ENCODE results near the gene MSH3.

Gene MSH3

DNA sequence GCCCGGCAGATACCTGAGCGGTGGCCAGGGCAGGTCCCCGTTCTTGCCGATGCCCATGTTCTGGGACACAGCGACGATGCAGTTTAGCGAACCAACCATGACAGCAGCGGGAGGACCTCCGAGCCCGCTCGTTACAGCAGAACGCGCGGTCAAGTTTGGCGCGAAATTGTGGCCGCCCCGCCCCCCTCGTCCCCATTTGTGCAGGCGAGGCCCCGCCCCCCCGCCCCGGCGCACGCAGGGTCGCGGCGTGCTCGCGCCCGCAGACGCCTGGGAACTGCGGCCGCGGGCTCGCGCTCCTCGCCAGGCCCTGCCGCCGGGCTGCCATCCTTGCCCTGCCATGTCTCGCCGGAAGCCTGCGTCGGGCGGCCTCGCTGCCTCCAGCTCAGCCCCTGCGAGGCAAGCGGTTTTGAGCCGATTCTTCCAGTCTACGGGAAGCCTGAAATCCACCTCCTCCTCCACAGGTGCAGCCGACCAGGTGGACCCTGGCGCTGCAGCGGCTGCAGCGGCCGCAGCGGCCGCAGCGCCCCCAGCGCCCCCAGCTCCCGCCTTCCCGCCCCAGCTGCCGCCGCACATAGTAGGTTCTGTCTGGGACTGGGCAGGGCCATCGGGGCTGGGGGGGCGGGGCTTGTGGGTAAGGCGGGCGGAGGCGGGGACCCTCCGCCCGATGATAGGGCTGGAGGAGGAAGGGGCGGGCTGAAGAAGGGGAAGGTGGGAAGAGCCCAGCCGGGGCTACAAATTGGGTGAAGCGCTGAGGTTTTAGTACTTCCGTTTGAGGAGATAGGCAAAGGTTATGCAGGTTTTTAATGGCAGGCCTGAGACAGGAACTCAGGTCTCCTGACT lies at the start of gene MSH3, which contains the start of gene DHFR:
TSS of gene MSH3 (plus strand) at position 262 of the 840 bp plus-strand sequence. CDS start at position 338, 76 bp downstream.
TSS of gene DHFR (minus strand) at position 593 of the 840 bp plus-strand sequence. CDS start at position 99, 494 bp downstream.
- peak; percentile 92 for FAIRE-seq

DNA sequence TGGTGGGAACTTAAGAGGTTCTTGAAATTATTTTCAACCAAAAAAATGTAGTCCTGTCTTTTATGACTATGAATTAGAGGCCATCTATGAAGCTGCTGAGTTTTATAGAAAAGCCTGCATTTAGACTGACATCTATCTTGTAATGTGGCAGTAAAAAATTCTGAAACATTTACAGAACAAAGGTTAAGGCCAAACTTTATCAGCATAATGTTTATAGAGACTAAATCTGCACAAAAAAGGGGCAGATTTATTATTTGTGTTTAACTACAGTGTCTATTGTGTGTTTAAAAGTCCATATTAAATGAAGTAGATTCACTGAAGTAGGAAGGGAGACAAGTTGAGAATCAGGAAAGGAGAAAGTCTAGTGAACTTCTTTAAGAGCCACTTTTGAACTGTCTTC lies 47.1 kb upstream of the MSH3 start:
- FAIRE-seq: no peak

DNA sequence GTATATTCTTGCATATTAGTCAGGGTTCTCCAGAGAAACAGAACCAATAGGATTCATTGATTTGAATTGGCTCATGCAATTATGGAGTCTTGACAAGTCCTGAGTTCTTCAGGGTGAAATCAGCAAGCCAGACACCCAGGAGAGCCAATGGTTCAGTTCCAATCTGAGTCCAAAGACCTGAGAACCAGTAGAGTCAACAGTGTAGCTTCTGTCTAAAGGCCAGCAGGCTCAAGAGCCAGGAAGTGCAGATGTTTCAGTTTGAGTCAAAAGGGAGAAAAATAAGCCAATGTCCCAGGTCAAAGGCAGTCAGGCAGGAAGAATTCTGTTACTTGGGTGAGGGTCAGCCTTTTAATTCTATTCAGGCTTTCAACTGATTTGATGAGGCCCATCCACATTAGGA lies 46.6 kb upstream of the MSH3 start:
- no peak for FAIRE-seq

GRCh38 chr5:80608731-80609130 lies 45.7 kb upstream of the MSH3 start:
- FAIRE-seq: no peak

DNA sequence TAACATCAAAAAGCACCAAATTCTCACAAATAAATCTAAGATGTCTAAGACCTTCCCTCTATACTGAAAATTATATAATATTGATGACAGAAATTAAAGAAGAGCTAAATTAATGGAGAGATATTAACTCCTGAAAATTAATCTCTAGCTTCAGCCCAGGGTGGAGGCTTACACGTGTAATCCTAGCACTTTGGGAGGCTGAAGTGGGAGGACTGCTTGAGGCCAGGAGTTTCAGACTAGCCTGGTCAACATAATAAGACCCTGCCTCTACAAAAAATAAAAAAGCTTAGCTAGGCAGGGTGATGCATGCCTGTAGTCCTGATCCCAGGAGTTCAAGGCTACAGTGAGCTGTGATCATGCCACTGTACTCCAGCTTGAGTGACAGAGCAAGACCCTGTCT lies 44.8 kb upstream of the MSH3 start:
- no peak for FAIRE-seq

GRCh38 chr5:80615266-80615914 lies 39.1 kb upstream of the MSH3 start:
- no peak for FAIRE-seq

DNA sequence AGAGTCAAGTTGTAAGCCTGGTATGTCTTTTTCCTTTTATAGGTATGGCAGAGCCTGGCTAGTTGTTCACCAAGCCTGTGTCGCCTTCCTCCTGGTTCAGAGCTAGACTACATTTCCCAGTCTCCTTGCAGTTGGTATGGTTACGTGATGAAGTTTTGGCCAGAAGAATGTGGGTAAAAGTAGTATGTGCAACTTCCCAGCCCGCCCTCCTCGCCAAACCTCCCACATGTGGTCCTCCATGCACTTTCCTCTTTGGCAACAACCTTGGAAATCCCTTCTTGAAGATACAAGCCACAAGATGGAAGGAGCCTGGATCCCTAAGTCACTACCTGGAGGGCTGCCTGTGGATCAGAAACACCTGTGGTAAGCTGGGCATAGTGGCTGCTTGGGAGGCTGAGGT lies 36.0 kb upstream of the MSH3 start:
- FAIRE-seq: no peak

DNA sequence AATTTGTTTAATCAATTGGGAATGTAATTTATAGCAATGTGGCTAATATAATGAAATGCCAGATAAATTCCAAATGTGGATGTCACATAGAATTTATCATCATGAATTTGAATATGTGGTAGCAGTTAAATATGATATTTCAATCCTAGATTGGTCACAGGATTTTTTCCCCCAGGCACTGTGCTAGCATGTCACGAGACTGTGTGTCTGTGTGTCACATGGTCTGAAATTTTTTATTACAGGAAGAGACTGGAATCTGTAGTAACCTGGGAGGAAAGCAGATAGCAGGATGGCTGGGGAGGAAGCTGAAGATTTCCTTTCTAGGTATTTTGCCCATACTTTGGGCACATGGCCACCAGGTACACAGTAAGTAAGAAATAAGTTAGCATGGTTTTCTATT lies 35.4 kb upstream of the MSH3 start:
- FAIRE-seq: no peak

DNA sequence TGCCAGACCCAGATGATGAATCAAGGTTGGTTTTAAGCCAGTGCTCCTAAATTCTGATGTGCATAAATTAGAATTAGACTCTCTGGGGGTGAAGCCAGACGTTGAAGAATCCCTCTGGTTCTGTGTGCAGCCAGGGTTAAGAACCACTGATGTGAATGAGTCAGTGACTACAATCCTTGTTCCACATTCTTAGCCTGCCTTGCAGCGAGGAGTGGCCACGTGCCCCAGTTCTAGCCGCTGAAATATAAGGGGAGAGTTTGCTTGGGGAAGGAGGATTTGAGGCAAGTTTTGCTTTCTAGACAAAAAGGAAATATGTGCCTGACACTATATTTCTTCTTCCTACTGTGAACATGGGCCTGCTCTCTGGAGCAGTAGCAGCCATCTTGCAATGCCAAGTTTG lies 34.2 kb upstream of the MSH3 start:
- FAIRE-seq: no peak

DNA sequence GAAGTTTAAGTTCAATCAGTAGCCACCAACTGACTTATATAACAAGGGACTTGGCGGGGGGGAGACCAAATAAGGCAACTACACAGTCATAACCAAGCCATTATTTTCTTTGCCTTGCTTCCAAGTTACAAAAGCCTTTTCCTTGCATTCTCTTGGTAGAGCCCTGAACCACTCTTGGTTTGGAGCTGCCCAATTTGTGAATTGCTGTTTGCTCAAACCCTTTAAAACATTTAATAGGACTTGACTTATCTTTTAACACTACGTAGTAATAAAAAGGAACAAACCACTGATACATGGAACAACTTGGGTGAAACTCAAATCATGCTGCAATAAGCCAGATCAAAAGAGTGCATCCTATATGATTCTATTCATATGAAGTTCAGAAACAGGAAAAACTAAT lies 31.7 kb upstream of the MSH3 start:
- FAIRE-seq: no peak

- no peak for FAIRE-seq
These were observed 30.5 kb upstream of the MSH3 start for GRCh38 chr5:80623999-80624398.

DNA sequence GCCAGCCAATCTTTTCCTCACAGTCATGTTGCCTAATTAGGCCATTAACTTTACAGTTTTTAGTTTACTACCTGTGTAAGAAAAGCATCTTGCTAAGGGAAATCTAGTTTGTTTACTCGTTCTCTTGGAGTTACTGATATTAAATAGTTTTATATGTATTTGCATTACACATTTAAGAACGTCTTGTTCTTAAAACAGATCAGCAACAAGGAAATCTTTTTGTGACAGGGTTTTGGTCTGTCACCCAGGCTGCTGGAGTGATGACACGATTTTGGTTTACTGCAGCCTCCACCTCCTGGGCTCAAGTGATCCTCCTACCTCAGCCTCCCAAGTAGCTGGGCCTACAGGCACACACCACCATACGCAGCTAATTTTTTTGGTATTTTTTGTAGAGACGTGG lies 29.2 kb upstream of the MSH3 start:
- FAIRE-seq: no peak

DNA sequence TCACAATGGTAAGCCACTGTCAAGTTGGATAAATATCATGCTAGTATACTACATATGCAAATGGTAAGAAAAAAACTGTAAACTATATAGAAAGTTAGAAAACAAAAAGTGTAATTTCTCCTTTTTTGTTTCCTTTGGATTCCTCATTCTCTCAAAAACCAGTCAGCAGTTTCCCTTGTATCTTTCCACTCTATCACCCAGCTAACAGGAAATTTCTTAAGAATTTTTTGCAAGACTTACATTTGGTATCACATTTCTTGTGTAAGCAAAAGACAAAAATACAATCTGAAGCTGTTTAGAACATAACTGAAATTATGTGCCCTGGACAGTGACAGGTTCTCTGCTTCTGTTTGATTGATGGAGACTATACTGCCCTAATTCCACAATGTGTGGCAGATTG lies 25.2 kb upstream of the MSH3 start:
- FAIRE-seq: no peak

GRCh38 chr5:80631278-80632259 lies 22.9 kb upstream of the MSH3 start:
- FAIRE-seq: no peak

- FAIRE-seq: no peak
These were observed 21.8 kb upstream of the MSH3 start for GRCh38 chr5:80632700-80633099.

- no peak for FAIRE-seq
These were observed 20.3 kb upstream of the MSH3 start for GRCh38 chr5:80634193-80634592.

DNA sequence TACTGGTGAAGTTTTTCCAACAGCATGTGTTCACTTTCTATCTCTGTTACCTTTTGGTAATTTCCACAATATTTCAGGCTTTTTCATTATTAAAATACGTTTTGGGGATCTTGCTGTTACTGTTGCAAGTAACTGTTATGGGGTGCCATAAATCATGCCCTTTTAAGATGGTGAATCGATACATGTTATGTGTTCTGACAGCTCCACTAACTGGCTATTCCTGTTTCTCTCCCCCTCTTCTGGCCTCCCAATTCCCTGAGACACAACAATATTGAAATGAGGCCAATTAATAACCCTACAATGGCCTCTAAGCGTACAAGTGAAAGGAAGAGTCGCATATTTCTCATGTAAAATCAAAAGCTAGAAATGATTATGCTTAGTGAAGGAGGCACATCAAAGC lies 13.1 kb upstream of the MSH3 start:
- no peak for FAIRE-seq

DNA sequence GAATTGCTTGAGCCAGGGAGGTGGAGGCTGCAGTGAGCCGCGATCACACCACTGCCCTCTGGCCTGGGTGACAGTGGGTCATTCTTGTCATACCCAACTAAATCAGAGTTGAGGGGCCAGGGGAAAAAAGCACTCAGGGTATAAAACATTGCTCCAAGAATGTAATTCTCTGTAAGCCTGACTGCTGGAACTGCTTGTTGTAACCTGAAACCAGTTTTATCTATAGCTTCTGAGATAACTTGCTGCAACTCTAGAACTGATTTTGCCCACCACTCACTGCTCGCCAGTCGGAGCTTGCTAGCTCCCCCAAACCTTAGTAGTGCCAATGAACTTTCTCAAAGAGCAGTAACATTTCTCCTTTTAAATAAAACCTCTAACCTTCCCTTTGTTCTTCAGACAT lies 9.6 kb upstream of the MSH3 start:
- FAIRE-seq: no peak

DNA sequence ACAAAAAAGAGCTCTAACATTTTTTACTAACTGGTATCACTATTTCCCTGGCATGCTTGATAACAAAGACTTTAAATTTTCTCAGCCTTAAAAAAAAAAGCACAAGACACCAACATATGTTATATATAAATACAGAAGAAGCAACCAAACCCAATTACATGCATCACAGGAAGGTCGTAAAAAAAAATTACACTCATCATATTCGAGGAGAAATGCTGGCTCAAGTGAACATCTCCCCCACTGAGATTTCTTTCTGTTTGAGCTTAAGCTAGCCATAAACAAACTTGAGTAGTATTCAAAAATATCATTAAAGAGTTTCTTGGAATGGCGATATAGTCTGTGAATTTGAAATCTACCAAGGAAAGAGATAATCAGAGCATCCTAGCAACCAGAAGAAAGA lies 7.5 kb upstream of the MSH3 start:
- no peak for FAIRE-seq

DNA sequence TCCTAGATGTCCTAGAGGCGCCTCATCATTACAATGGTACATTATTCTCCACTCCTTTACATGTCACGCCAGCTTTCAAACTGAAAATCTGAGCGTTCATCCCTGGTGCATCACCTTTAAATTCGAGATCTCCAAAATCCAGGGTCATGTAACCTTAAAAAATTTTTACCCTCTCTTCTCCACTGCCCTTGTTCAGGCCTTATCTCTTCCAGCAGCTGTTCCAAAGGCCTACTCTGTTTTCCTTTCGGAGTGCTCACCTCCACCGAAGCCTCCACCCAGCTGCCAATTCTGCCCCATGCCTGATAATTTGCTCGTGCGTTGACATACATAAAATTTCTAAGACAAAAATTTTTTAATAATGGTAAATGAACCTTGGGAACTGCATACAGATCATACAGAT lies 950 bp upstream of the MSH3 start:
- FAIRE-seq: no peak

DNA sequence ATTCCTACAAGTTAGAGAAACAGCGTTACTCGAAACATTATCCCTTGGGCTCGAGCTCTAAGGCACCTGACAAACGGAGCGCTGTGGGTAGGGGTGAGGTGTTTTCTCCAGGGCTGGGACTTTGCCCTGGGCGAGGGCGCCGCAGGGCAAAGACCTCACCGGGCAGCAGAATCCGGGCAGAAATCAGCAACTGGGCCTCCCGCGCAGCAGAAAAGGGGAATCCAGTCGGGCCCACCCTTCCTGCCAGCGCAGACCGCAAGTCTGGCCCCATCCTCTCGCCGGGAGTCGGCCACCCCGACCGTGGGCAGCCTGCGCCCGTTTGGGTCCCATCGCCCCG lies 430 bp upstream of the MSH3 start:
- FAIRE-seq: no peak

GRCh38 chr5:80655231-80655774 lies 851 bp downstream of the MSH3 start:
- no peak for FAIRE-seq

DNA sequence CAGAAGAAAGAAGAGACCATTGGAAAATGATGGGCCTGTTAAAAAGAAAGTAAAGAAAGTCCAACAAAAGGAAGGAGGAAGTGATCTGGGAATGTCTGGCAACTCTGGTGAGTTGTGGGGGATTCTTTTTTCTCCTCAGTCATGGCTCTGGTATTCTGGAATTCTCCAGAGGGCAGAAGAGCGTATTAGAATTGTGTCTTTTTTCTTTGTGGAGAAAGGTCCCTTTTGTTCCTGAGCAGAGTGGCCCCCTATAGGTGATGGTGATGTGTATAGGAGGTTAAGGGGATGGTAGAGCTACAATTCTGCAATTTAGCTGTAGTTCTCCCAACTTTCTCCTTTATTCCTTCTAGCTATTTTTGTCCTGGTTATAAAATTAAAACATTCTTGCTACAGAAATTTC lies 2.0 kb downstream of the MSH3 start:
- no peak for FAIRE-seq
